GM12873 (cell line): ENCODE measurements around the gene POLE.

ENCODE experiments used
- CTCF ChIP-seq: IDR thresholded peaks from 2 replicates; pipeline ENCODE4 v1.5.1; 2012; ENCODE audit warnings: low read depth, mild to moderate bottlenecking, moderate library complexity, low read length, control low read depth; ENCODE audit not compliant: insufficient read depth; ENCODE audit errors: missing control alignments

Gene POLE

GRCh38 chr12:132708150-132708549 is 21.0 kb upstream of the POLE start:
- no peak for TF ChIP-seq CTCF

GRCh38 chr12:132707241-132707640 is 20.1 kb upstream of the POLE start:
- TF ChIP-seq CTCF: no peak

- TF ChIP-seq CTCF: no peak
These were observed 16.5 kb upstream of the POLE start for GRCh38 chr12:132703641-132704040.

GRCh38 chr12:132702640-132703039 is 15.5 kb upstream of the POLE start:
- TF ChIP-seq CTCF: no peak

GRCh38 chr12:132700212-132700822 is 13.2 kb upstream of the POLE start:
- TF ChIP-seq CTCF: no peak

GRCh38 chr12:132698341-132698740 is 11.2 kb upstream of the POLE start:
- TF ChIP-seq CTCF: no peak

- TF ChIP-seq CTCF: no peak
These were observed 8.3 kb upstream of the POLE start for GRCh38 chr12:132695431-132695830.
